Measurements from ENCODE around the gene CTTN. TPM values are rescaled to one million over a fixed set of nuclear protein-coding genes. Genes with fewer than 3 reads are reported as not detected.

The CTTN gene
- total RNA-seq, 6 experiments from 2014 or later = 365 to 411 (median 374) TPM

- Mint-ChIP-seq H3K27ac (peak overlapping the region; percentile 81), H3K4me1 (ENCODE audit: low read depth) (peaks cover 22% of the 10 kb centered on the region), H3K36me3 (ENCODE audit: low read depth) (peaks cover 54% of the 10 kb centered on the region), H3K27me3 (ENCODE audit: insufficient read depth) (peaks cover 8% of the 10 kb centered on the region), H3K9me3 (no peaks in the 10 kb centered on the region), H3K4me3 (peak overlapping the region; percentile 38; the same call in 1 of the 2 replicates)
- peak; percentile 94 for DNase-seq
- peak; percentile 86 for TF ChIP-seq CTCF (IDR thresholded peaks at IDR 0.05)
Measured at GRCh38 chr11:70415191-70415590, 16.9 kb downstream of the CTTN start.

- no peak for TF ChIP-seq CTCF (IDR thresholded peaks at IDR 0.05)
- H3K27ac Mint-ChIP-seq = peak overlapping the region; percentile 81
- H3K27me3 Mint-ChIP-seq (ENCODE audit: insufficient read depth) = peaks cover 7% of the 10 kb centered on the region
- peak overlapping the region; percentile 38; the same call in 1 of the 2 replicates for H3K4me3 Mint-ChIP-seq
- no peaks in the 10 kb centered on the region for H3K9me3 Mint-ChIP-seq
- H3K4me1 Mint-ChIP-seq (ENCODE audit: low read depth) = peaks cover 22% of the 10 kb centered on the region
- peak; percentile 38 for DNase-seq
- peaks cover 52% of the 10 kb centered on the region for H3K36me3 Mint-ChIP-seq (ENCODE audit: low read depth)
Measured at GRCh38 chr11:70415642-70416395, 17.5 kb downstream of the CTTN start.

GRCh38 chr11:70416881-70417280 is 18.6 kb downstream of the CTTN start:
- TF ChIP-seq CTCF (IDR thresholded peaks at IDR 0.05) = no peak
- no peak overlapping the region for H3K4me3 Mint-ChIP-seq
- H3K36me3 Mint-ChIP-seq (ENCODE audit: low read depth) = peaks cover 55% of the 10 kb centered on the region
- H3K9me3 Mint-ChIP-seq = no peaks in the 10 kb centered on the region
- peaks cover 6% of the 10 kb centered on the region for H3K27me3 Mint-ChIP-seq (ENCODE audit: insufficient read depth)
- DNase-seq = no peak
- peaks cover 22% of the 10 kb centered on the region for H3K4me1 Mint-ChIP-seq (ENCODE audit: low read depth)
- no peak overlapping the region for H3K27ac Mint-ChIP-seq

GRCh38 chr11:70418130-70418529 is 19.8 kb downstream of the CTTN start:
- Mint-ChIP-seq H3K4me1 (ENCODE audit: low read depth) (peaks cover 27% of the 10 kb centered on the region), H3K36me3 (ENCODE audit: low read depth) (peaks cover 57% of the 10 kb centered on the region)
- DNase-seq = no peak

GRCh38 chr11:70419307-70420007 is 21.1 kb downstream of the CTTN start:
- DNase-seq = no peak
- no peak for TF ChIP-seq CTCF (IDR thresholded peaks at IDR 0.05)
- no peak overlapping the region for H3K27ac Mint-ChIP-seq
- H3K9me3 Mint-ChIP-seq = no peaks in the 10 kb centered on the region
- H3K27me3 Mint-ChIP-seq (ENCODE audit: insufficient read depth) = peaks cover 6% of the 10 kb centered on the region
- H3K4me3 Mint-ChIP-seq = no peak overlapping the region
- H3K4me1 Mint-ChIP-seq (ENCODE audit: low read depth) = peaks cover 38% of the 10 kb centered on the region
- H3K36me3 Mint-ChIP-seq (ENCODE audit: low read depth) = peaks cover 65% of the 10 kb centered on the region

More at GRCh38 chr11:70418130-70418529, 19.8 kb downstream of the CTTN start:
- H3K27me3 Mint-ChIP-seq (ENCODE audit: insufficient read depth) = peaks cover 6% of the 10 kb centered on the region
- TF ChIP-seq CTCF (IDR thresholded peaks at IDR 0.05) = no peak
- no peaks in the 10 kb centered on the region for H3K9me3 Mint-ChIP-seq
- no peak overlapping the region for H3K4me3 Mint-ChIP-seq
- H3K27ac Mint-ChIP-seq = no peak overlapping the region
